ENCODE data around the gene WTIP.
"Not testable (repeated sequence)": the region's sequence is repeated elsewhere in the genome, so short reads cannot be mapped to it uniquely, and the experiment has no call there.

WTIP gene

DNA sequence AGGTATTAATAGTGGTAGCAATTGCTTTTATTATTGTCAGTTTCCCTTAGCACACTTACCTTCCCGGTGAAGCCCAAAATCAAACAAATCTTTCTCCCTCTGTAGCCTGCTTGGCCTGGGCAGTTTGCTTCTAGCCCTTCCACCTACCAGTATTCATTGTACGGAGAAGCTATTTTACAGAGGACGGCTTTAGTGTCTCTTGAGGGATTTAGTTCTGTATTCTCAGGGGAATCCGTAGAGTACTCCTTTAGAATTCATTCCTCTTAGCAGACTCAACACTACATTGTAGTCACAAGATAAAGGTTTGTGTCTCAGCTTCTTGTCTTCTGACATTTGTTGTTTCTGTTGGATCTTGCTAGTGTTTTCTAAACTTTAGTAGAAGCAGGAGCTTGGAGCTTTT lies 24.1 kb upstream of the WTIP start:
- H3K4me3 ChIP-seq (ENCODE audit: low read length), result no peak overlapping the region
- TF ChIP-seq, protein P1, sequence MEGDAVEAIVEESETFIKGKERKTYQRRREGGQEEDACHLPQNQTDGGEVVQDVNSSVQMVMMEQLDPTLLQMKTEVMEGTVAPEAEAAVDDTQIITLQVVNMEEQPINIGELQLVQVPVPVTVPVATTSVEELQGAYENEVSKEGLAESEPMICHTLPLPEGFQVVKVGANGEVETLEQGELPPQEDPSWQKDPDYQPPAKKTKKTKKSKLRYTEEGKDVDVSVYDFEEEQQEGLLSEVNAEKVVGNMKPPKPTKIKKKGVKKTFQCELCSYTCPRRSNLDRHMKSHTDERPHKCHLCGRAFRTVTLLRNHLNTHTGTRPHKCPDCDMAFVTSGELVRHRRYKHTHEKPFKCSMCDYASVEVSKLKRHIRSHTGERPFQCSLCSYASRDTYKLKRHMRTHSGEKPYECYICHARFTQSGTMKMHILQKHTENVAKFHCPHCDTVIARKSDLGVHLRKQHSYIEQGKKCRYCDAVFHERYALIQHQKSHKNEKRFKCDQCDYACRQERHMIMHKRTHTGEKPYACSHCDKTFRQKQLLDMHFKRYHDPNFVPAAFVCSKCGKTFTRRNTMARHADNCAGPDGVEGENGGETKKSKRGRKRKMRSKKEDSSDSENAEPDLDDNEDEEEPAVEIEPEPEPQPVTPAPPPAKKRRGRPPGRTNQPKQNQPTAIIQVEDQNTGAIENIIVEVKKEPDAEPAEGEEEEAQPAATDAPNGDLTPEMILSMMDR (conservative IDR thresholded peaks at IDR 0.05; ENCODE audit: low read depth, low read length), result no peak

GRCh38 chr19:34458677-34459076 lies 22.9 kb upstream of the WTIP start:
- H3K4me3 ChIP-seq (ENCODE audit: low read length), result no peak overlapping the region
- no peak for DNase-seq (ENCODE audit: low read depth)
- TF ChIP-seq, protein P1 (conservative IDR thresholded peaks at IDR 0.05; ENCODE audit: low read depth, low read length), result no peak

More for the DNA sequence above, 24.1 kb upstream of the WTIP start:
- DNase-seq (ENCODE audit: low read depth), result no peak

- no peak for DNase-seq (ENCODE audit: low read depth)
- TF ChIP-seq, protein P1 (conservative IDR thresholded peaks at IDR 0.05; ENCODE audit: low read depth, low read length), result no peak
- no peak overlapping the region for H3K4me3 ChIP-seq (ENCODE audit: low read length)
Measured at GRCh38 chr19:34459614-34460013, 21.9 kb upstream of the WTIP start.

GRCh38 chr19:34461375-34462100 lies 20.0 kb upstream of the WTIP start:
- TF ChIP-seq, protein P1 (conservative IDR thresholded peaks at IDR 0.05; ENCODE audit: low read depth, low read length), result no peak
- no peak overlapping the region for H3K4me3 ChIP-seq (ENCODE audit: low read length)
- DNase-seq (ENCODE audit: low read depth), result no peak

GRCh38 chr19:34464785-34465184 lies 16.8 kb upstream of the WTIP start:
- not testable (repeated sequence) for H3K4me3 ChIP-seq (ENCODE audit: low read length); DNase-seq (ENCODE audit: low read depth)

- H3K4me3 ChIP-seq (ENCODE audit: low read length), result no peak overlapping the region
- no peak for DNase-seq (ENCODE audit: low read depth)
- TF ChIP-seq, protein P1 (conservative IDR thresholded peaks at IDR 0.05; ENCODE audit: low read depth, low read length), result no peak
Measured at GRCh38 chr19:34468409-34468808, 13.1 kb upstream of the WTIP start.

DNA sequence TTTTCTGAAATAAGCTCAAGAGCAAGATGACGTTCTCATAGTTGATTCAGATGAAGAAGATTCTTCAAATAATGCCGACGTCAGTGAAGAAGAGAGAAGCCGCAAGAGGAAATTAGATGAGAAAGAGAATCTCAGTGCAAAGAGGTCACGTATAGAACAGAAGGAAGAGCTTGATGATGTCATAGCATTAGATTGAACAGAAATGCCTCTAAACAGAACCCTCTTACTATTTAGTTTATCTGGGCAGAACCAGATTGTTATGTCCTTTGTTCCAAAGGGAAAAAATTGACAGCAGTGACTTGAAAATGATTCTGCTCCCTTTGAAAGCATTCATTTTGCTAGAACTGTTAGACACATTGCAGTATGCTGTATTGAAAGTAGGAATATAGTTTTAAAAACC lies 12.5 kb upstream of the WTIP start:
- not testable (repeated sequence) for DNase-seq (ENCODE audit: low read depth); H3K4me3 ChIP-seq (ENCODE audit: low read length)

- DNase-seq (ENCODE audit: low read depth), result no peak
- TF ChIP-seq, protein P1 (conservative IDR thresholded peaks at IDR 0.05; ENCODE audit: low read depth, low read length), result no peak
- H3K4me3 ChIP-seq (ENCODE audit: low read length), result no peak overlapping the region
Measured at GRCh38 chr19:34471906-34472700, 9.5 kb upstream of the WTIP start.
